ENCODE results near the gene MORN1. TPM values are rescaled to one million over a fixed set of nuclear protein-coding genes. Genes with fewer than 3 reads are reported as not detected.

The MORN1 gene
- total and polyA plus RNA-seq, 2 of the 8 experiments (the other 6 are each of a cell fraction or from before 2014, with no cell fraction given) = 5.0 to 9.1 TPM

GRCh38 chr1:2287649-2288048, 103.7 kb downstream of the MORN1 start:
- H3K4me1 ChIP-seq (replicated peaks in 1 of 4; ENCODE audit: control insufficient read depth in 3 of 4, insufficient read depth in 4 of 4, low read length in 3 of 4) = peaks cover 0 to 25% (median 15%) of the 10 kb centered on the region in 4 experiments; a peak in 5 of 7 replicates
- 0 out of 2 replicates have a peak overlapping the region, but pooled peaks have one; percentile 6 for H2AK5ac ChIP-seq (ENCODE audit: low read depth, low read length)
- H3K27ac ChIP-seq (ENCODE audit: low read depth, low read length) = no peak overlapping the region
- H2BK12ac ChIP-seq (ENCODE audit: low read depth, low read length) = no peak overlapping the region
- H3K14ac ChIP-seq (ENCODE audit: insufficient read length) = no peak overlapping the region
- no peak overlapping the region for H2AFZ ChIP-seq (ENCODE audit: low read length)
- no peak overlapping the region for H2BK120ac ChIP-seq (replicated peaks; ENCODE audit: low read depth, low read length)
- ChIA-PET POLR2A (ENCODE audit: partially characterized antibody) (interaction anchor here (1.6 kb wide), 1 partner anchor 40 kb away, joined by 3 read pairs; no protein-coding TSS in a partner anchor), CTCF (ENCODE audit: partially characterized antibody) (interaction anchor here (0.7 to 1.6 kb wide), 2 partner anchors 39 to 112 kb away, joined by 3 read pairs; no protein-coding TSS in a partner anchor)
- no peak overlapping the region for H3K56ac ChIP-seq (replicated peaks; ENCODE audit: insufficient read length, low read depth, low read length)
- H3K4me2 ChIP-seq (ENCODE audit: insufficient read depth in 1 of 2, low read depth in 2 of 2, low read length in 2 of 2) = no peak overlapping the region
- TF ChIP-seq TEAD4 (IDR thresholded peaks at IDR 0.05; ENCODE audit: low read depth, low read length) (no peak), NRF1 (IDR thresholded peaks at IDR 0.05; ENCODE audit: low read depth, low read length) (no peak), JUN (IDR thresholded peaks at IDR 0.05; ENCODE audit: low read depth, low read length) (no peak), SAP30 (IDR thresholded peaks at IDR 0.05; ENCODE audit: insufficient read depth, insufficient replicate concordance, low read length) (no peak), RFX5 (IDR thresholded peaks at IDR 0.05; ENCODE audit: borderline replicate concordance, low read depth, low read length) (no peak), POLR2AphosphoS5 (IDR thresholded peaks at IDR 0.05; ENCODE audit: low read depth, low read length) (no peak), TAF7 (optimal IDR thresholded peaks at IDR 0.05; ENCODE audit: borderline replicate concordance, low read depth, low read length) (no peak), BCL11A (IDR thresholded peaks at IDR 0.05; ENCODE audit: low read depth in 2 of 2, low read length in 2 of 2) (no peak), SP2 (IDR thresholded peaks at IDR 0.05; ENCODE audit: low read length) (no peak), HDAC6 (IDR thresholded peaks at IDR 0.05; ENCODE audit: low read depth, low read length) (no peak), SIRT6 (IDR thresholded peaks at IDR 0.05; ENCODE audit: low read length) (no peak), ATF2 (IDR thresholded peaks at IDR 0.05; ENCODE audit: low read length) (no peak), KDM1A (IDR thresholded peaks at IDR 0.05; ENCODE audit: borderline replicate concordance, low read length) (no peak)
- H2BK5ac ChIP-seq (ENCODE audit: low read depth, low read length) = no peak overlapping the region
- no peaks in the 10 kb centered on the region for H3K9me3 ChIP-seq (ENCODE audit: insufficient read depth in 2 of 2, low read depth in 1 of 2, low read length in 1 of 2)
- FAIRE-seq (no peak), DNase-seq (ENCODE audit: low read depth in 1 of 2, low spot score in 2 of 2) (no peak)
- H3K18ac ChIP-seq (ENCODE audit: extremely low read depth, low read length) = no peak overlapping the region
- no peaks in the 10 kb centered on the region for H3K27me3 ChIP-seq (replicated peaks in 1 of 4; ENCODE audit: control insufficient read depth in 3 of 4, extremely low read depth in 1 of 4, insufficient read depth in 3 of 4, low read length in 3 of 4)
- no peak overlapping the region; the same call in 1 of the 2 replicates for H4K8ac ChIP-seq (ENCODE audit: extremely low read depth, insufficient read depth, low read length)
- peaks cover 13 to 91% of the 10 kb centered on the region in 2 experiments; a peak in 3 of 4 replicates for H3K79me2 ChIP-seq (ENCODE audit: control insufficient read depth in 1 of 2, insufficient read depth in 2 of 2, low read length in 2 of 2)
- 77% methylated on average over 6 of the region's 14 CpGs; no CpG with 5 or more reads in 1 of the 2 experiments for WGBS, 2 experiments (ENCODE audit: extremely low coverage in 1 of 2, insufficient coverage in 1 of 2, insufficient read length in 1 of 2, insufficient replicate concordance in 2 of 2, low coverage in 1 of 2, low lambda C conversion rate in 2 of 2, missing lambda C conversion rate in 1 of 2)
- H3K23me2 ChIP-seq (ENCODE audit: low read depth, low read length) = no peaks in the 10 kb centered on the region
- H3K9ac ChIP-seq (replicated peaks in 1 of 4; ENCODE audit: extremely low read depth in 1 of 4, low read depth in 3 of 4, low read length in 3 of 4) = no peak overlapping the region
- no peak overlapping the region for H4K91ac ChIP-seq (replicated peaks; ENCODE audit: insufficient read length, low read length)
- no peak overlapping the region for H4K5ac ChIP-seq (ENCODE audit: insufficient read length, low read depth, low read length)
- H3K79me1 ChIP-seq (ENCODE audit: low read depth, low read length) = peaks cover 29% of the 10 kb centered on the region
- no peaks in the 10 kb centered on the region for H3K36me3 ChIP-seq (ENCODE audit: control insufficient read depth in 2 of 4, insufficient read depth in 4 of 4, low read length in 3 of 4)
- H3K23ac ChIP-seq (ENCODE audit: insufficient read length) = no peak overlapping the region
- no peak overlapping the region for H2BK20ac ChIP-seq (ENCODE audit: low read length)
- H3K4ac ChIP-seq (replicated peaks; ENCODE audit: insufficient read length, low read depth, low read length) = no peak overlapping the region
- no peak overlapping the region for H3K4me3 ChIP-seq (ENCODE audit: extremely low read depth in 1 of 4, insufficient read depth in 2 of 4, low read depth in 3 of 4, low read length in 4 of 4)
- H4K20me1 ChIP-seq (replicated peaks in 1 of 2; ENCODE audit: control insufficient read depth in 1 of 2, insufficient read depth in 2 of 2, low read length in 2 of 2) = peaks cover 25 to 35% of the 10 kb centered on the region in 2 experiments
- no peak overlapping the region for H2BK15ac ChIP-seq (ENCODE audit: low read length)

Measured in H1 (cell line).